Activated T-cell treated with anti-CD3 and anti-CD28 coated beads, Interleukin-2, amount 50 U/mL, for 4 hours (primary cell): ENCODE data around the gene DHRS9. TPM values are rescaled to one million over a fixed set of nuclear protein-coding genes. Genes with fewer than 3 reads are reported as not detected.
"Not testable (repeated sequence)": the region's sequence is repeated elsewhere in the genome, so short reads cannot be mapped to it uniquely, and the experiment has no call there.

Experiments
- ATAC-seq, 2 donors: fragments of 200-7000 bp; cut with Tn5 transposase; one replicate each; pipeline ENCODE4 v1.10.0; 2021
- DNase-seq: peaks from one replicate; pipeline ENCODE4 v3.0.0-alpha.2; 2020
- H3K27me3 Mint-ChIP-seq: one replicate; pipeline ENCODE4 v1.8.0; 2021; ENCODE audit warnings: low read depth, mixed read lengths
- H3K36me3 Mint-ChIP-seq: one replicate; pipeline ENCODE4 v1.8.0; 2022; ENCODE audit warnings: mixed read lengths; ENCODE audit not compliant: insufficient read depth
- H3K4me1 Mint-ChIP-seq: one replicate; pipeline ENCODE4 v1.8.0; 2021; ENCODE audit warnings: low read depth, mixed read lengths
- H3K4me3 Mint-ChIP-seq: one replicate; pipeline ENCODE4 v1.8.0; 2021; ENCODE audit warnings: mild to moderate bottlenecking, moderate library complexity, mixed read lengths
- H3K9me3 Mint-ChIP-seq: one replicate; pipeline ENCODE4 v1.8.0; 2021; ENCODE audit warnings: mixed read lengths
- total RNA-seq, 3 donors: library from RNA; stranded (reverse); gene quantifications; one replicate each; pipeline ENCODE4 v1.2.1, GENCODE V29; 2021

Gene DHRS9
- total RNA-seq, 3 donors from 2014 or later, result 3.6 to 4.6 (median 3.9) TPM

DNA sequence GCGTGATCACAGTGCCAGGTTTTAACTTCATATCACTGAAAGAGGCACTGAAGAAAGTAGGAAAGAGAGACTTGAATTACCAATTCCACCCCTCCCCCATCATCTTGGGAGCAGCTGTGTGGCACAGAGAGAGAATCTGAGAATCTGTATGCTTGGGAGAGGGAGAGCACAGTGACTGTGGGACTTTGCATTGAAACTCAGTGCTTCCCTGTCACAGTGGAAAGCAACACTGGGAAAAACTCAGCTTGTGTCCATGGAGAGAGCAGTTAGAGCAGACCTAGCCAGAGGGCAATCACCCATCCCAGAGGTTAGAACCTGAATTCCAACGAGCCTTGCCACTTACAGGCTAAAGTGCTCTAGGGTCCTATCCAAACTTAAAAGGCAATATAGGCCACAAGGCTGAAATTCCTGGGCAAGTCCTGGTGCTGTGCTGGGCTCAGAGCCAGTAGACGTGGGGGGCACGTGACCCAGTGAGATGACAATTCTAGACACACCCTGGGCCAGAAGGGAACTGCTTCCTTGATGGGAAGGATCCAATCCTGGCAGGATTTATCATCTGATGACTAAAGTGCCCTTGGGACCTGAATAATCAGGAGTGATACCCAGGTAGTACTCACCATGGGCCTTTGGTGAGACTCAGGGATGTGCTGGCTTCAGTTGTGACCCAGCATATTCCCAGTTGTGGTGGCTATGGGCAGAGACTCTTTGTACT, 22.8 kb upstream of the DHRS9 start:
- Mint-ChIP-seq H3K4me3 (no peak overlapping the region), H3K27me3 (peaks cover 2% of the 10 kb centered on the region), H3K36me3 (no peaks in the 10 kb centered on the region), H3K4me1 (no peaks in the 10 kb centered on the region), H3K9me3 (peaks cover 21% of the 10 kb centered on the region)
- DNase-seq, result no peak
- ATAC-seq, result no peak

DNA sequence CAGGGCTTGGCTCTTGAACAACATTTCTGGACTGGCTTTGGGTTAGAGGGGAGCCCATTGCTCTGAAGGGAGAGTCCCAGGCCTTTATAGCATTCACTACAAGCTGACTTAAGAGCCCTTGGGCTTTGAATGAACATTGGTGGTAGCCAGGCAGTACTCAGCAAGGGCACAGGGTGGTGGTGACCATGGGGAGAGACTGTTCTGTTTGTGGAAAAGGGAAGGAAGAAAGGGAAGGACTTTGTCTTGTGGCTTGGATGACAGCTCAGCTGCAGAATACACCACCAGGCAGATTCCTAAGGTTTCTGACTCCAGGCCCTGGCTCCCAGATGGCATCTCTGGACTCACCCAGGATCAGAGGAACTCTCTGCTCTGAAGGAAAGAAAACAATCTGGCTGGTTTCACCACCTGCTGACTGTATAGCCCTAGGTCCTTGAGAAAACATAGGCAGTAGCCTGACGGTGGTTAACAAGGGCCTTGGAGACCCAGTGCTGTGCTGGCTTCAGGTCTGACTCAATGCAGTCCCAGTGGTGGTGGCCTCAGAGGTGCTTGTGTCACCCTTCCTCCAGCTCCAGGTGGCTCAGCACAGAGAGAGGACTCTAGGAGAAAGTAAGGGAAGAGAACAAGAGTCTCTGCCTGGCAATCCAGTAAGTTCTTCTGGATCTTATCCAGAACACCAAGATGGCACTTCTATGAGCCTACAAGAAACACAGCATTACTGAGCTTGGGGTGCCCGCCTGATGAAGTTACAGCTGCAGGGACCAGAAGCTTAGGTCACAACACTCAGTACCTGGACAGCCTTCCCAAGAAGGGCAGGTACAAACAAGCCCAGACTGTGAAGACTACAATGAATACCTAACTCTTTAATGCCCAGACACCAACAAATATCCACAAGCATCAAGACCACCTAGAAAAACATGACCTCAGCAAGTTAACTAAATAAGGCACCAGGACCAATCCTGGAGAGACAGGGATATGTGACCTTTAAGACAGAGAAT, 21.8 kb upstream of the DHRS9 start:
- Mint-ChIP-seq H3K36me3 (no peaks in the 10 kb centered on the region), H3K4me3 (no peak overlapping the region), H3K4me1 (no peaks in the 10 kb centered on the region), H3K27me3 (peaks cover 2% of the 10 kb centered on the region), H3K9me3 (peaks cover 12% of the 10 kb centered on the region)
- no peak for DNase-seq
- no peak for ATAC-seq

DNA sequence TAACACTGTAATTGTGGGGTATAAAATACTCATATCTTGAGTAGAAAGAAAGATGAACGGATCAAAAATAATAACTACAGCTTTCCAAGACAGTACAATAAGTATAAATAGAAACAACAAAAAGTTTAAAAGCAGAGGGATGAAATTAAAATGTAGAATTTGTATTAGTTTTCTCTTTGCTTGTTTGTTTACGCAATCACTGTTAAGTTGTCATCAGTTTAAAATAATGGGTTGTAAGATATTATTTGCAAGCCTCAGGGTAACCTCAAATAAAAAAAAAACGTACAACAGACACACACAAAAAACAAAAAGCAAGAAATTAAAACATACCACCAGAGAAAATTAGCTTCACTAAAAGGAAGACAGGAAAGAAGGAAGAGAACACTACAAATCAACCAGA, 20.2 kb upstream of the DHRS9 start:
- no peaks in the 10 kb centered on the region for H3K36me3 Mint-ChIP-seq
- H3K4me3 Mint-ChIP-seq, result no peak overlapping the region
- H3K9me3 Mint-ChIP-seq, result peaks cover under 1% of the 10 kb centered on the region
- H3K27me3 Mint-ChIP-seq, result peaks cover 2% of the 10 kb centered on the region
- no peaks in the 10 kb centered on the region for H3K4me1 Mint-ChIP-seq
- ATAC-seq (no peak), DNase-seq (no peak)

DNA sequence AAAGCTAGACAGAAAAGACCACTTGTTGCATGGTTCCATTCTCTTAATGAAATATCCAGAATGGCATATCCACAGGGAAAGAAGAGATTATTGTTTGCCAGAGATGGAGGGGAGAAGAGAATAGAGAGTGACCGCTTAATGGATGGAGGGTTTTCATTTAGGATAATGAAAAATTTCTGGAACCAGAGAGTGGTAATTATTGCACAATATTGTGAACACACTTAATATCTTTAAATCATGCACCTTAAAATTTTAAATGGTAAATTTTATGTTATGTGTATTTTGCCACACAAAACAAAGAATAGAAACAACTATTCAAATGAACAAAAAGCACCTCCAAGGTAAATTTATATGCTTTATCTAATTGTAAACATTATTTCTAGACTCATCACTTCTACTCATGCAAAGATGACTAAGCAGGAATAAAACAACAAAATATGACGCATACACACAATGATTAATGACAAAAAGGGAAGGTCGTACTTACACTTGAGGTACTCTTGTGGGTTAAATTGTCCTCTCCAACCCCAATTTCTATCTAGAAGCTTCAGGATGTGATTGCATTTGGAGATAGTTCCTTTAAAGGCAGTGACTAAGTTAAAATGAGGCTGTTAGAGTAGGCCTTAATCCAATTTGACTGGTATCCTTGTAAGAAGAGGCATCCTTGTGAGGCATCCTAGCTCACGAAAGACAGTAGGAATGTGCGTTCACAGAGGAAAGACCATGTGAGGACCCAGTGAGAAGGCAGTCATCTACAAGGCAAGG, 18.7 kb upstream of the DHRS9 start:
- peaks cover 13% of the 10 kb centered on the region for H3K9me3 Mint-ChIP-seq
- H3K36me3 Mint-ChIP-seq, result peaks cover 2% of the 10 kb centered on the region
- ATAC-seq (no peak), DNase-seq (no peak)
- H3K4me3 Mint-ChIP-seq, result no peak overlapping the region
- H3K27me3 Mint-ChIP-seq, result no peaks in the 10 kb centered on the region
- H3K4me1 Mint-ChIP-seq, result no peaks in the 10 kb centered on the region

DNA sequence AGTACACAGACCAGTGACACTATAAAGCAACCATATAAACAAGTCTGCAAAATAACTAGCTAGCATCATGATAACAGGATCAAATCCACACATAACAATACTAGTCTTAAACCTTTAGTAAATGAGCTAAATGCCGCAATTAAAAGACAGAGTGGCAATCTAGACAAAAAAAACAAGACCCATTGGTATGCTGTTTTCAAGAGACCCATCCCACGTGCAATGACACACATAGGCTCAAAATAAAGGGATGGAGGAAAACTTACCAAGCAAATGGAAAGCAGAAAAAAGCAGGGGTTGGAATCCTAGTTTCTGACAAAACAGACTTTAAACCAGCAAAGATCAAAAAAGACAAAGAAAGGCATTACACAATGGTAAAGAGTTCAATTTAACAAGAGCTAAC, 14.8 kb upstream of the DHRS9 start:
- not testable (repeated sequence) for H3K27me3 Mint-ChIP-seq, H3K4me3 Mint-ChIP-seq, H3K4me1 Mint-ChIP-seq, H3K36me3 Mint-ChIP-seq, ATAC-seq, DNase-seq
- peaks cover 22% of the 10 kb centered on the region for H3K9me3 Mint-ChIP-seq

DNA sequence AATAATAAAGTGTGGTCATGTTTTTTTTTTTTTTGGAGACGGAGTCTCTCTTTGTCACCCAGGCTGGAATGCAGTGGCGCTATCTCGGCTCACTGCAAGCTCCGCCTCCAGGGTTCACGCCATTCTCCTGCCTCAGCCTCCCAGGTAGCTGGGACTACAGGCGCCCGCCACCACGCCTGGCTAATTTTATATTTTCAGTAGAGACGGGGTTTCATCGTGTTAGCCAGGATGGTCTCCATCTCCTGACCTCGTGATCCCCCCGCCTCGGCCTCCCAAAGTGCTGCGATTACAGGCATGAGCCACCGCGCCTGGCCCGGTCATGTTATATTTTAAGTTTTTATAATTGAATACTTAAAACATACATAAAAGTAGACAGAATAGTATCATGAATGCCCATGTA, 5.2 kb upstream of the DHRS9 start:
- not testable (repeated sequence) for H3K9me3 Mint-ChIP-seq, H3K36me3 Mint-ChIP-seq, H3K27me3 Mint-ChIP-seq, DNase-seq, H3K4me1 Mint-ChIP-seq, H3K4me3 Mint-ChIP-seq, ATAC-seq

DNA sequence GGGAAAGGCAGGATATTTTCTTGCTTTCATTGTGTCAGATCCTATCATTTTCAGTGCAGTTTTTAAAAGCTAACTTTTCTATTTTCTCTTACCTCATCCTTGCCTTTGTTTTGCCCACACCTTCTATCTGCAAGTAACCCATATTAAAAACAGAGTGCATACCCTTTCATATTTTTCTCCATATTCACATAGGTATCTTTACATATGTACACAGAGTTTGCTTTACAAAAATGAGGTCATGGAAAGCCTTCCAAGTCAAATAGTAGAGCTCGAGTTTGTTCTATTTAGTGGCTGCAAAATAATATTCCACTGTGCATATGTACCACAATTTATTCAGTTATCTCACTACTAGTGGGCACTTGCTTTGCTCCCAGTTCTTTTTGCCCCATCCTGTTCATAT, 3.9 kb upstream of the DHRS9 start:
- H3K36me3 Mint-ChIP-seq, result no peaks in the 10 kb centered on the region
- no peak overlapping the region for H3K4me3 Mint-ChIP-seq
- DNase-seq (no peak), ATAC-seq (no peak)
- H3K27me3 Mint-ChIP-seq, result no peaks in the 10 kb centered on the region
- H3K9me3 Mint-ChIP-seq, result no peaks in the 10 kb centered on the region
- peaks cover 2% of the 10 kb centered on the region for H3K4me1 Mint-ChIP-seq

DNA sequence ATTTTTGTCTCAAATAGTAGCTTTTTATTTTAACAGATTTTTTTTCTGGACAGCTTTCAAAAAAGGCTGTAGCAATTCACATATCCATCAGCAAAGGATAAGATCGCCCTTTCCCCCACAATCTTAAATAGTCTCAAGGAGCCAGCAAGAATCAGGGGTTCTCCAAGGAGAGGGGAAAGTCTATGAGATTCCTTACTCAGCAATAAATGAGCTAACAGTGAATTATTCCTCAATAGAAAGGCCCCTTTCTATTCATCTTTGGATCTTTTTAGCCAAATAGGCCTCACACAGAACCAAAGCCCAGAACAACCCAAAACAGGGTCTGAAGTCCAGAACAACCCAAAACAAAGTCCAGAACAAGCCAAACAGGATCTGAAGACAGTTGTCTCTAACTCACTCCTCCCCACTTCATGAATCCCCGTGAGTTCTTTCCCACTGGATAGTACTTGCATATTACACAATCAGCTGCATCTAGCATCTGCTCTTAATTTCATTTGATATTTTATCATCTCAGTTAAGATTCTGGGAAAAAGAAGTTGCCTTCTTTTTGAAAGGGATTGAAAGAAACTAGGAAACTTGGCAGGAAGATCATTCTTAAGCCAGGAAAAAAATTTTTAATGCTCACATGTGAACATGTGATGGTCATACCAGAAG, 3.4 kb upstream of the DHRS9 start:
- Mint-ChIP-seq H3K36me3 (no peaks in the 10 kb centered on the region), H3K9me3 (no peaks in the 10 kb centered on the region), H3K4me3 (no peak overlapping the region), H3K4me1 (peaks cover 2% of the 10 kb centered on the region), H3K27me3 (no peaks in the 10 kb centered on the region)
- DNase-seq (no peak), ATAC-seq (no peak)

DNA sequence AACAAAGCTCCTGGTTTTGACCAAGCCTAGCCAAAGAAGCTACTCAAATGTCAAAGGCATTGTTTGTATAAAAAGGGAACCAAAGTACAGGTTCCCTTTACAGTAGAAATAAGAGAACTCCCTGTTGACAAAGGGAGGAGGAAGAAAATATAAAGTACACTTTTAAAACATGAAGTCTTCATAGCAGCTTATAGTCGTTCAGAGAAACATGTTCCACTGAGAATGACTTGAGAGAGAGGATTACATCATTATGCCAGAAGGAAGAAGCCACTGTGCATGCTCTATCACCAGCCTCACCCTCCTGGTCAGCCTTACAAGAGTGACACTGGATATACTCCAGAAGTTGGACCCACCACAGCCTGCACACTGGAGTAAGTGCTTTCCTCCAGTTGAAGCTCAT, 2.5 kb upstream of the DHRS9 start:
- ATAC-seq, result no peak
- Mint-ChIP-seq H3K9me3 (no peaks in the 10 kb centered on the region), H3K36me3 (no peaks in the 10 kb centered on the region)

DNA sequence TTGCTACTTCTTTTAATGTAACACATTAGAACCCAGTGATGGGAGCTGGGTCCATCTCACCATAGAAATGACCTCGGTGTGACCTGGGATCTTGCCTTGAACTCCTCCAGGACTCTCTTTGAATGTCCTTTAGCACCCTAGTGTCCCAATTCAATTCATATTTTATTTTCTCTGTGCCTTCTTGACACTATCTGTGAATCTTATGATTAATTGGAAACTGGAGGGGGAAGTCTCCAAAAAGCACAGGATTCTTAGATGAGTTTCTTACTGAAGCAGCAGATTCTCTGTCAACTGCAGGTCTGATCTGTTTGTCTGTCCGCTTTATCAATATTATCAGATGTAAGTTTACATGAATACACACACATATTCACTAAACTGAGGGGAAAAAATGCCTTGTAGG, 470 bp downstream of the DHRS9 start:
- no peaks in the 10 kb centered on the region for H3K9me3 Mint-ChIP-seq
- peaks cover 23% of the 10 kb centered on the region for H3K4me1 Mint-ChIP-seq
- ATAC-seq (no peak), DNase-seq (no peak)
- H3K4me3 Mint-ChIP-seq, result peak overlapping the region; percentile 5
- no peaks in the 10 kb centered on the region for H3K36me3 Mint-ChIP-seq
- no peaks in the 10 kb centered on the region for H3K27me3 Mint-ChIP-seq

More for the DNA sequence above, 2.5 kb upstream of the DHRS9 start:
- peaks cover 2% of the 10 kb centered on the region for H3K4me1 Mint-ChIP-seq
- H3K4me3 Mint-ChIP-seq, result no peak overlapping the region
- no peak for DNase-seq
- H3K27me3 Mint-ChIP-seq, result no peaks in the 10 kb centered on the region

DNA sequence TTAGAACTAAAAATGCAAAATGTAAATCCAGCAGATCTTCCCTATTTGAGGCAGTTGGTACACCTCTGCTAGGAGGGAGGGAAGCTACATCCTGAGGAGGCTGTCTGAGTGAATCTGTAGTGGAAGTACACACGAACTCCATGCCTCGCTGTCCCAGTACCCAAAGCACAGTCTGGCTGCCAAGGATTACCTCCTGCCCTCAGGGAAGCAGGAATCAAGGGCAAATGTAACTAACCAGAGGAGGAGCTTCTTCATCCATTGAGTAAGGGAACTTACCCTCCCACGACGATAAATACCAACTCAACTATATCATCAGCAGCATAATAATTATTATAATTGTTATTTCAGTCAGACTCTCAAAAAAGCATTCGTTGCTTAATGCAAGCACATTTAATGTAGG, 2.1 kb downstream of the DHRS9 start:
- H3K27me3 Mint-ChIP-seq, result no peaks in the 10 kb centered on the region
- H3K4me3 Mint-ChIP-seq, result no peak overlapping the region
- ATAC-seq, result no peak

DNA sequence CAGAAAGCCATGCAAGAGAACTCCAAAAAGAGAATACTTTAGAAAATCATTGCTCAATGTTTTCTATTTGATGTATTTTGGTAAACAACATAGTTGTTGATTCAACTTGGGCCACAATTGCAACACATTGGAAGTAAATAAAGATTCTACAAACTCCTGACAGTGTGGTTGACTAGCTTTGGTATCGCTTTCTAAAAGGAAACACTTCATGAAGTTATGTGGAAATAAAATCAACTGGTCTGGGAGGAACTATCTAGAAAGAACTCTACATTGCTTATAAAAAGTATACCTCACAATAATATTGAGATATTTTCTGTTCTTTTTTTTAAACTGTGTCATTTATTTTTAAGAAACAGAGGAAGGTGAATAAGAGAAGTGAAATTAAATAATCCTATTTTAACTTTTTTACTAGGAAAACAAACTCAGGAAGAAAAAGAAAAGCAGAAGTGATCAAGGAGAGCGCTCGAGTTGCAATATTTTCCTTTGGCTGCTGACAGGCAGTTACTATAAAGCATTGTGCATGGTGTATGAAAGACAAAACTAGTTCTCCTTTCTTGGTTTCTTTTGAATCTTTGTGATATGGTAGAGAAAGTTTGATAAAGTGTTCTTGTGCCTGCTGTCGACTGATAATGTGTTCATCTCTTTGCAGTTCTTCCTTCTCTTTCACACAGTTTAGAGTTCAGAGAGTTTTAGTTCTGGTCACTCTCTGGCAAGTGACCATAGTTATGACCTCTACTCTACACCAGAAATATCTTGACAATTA, 3.0 kb downstream of the DHRS9 start:
- Mint-ChIP-seq H3K36me3 (no peaks in the 10 kb centered on the region), H3K9me3 (no peaks in the 10 kb centered on the region), H3K4me1 (peaks cover 23% of the 10 kb centered on the region), H3K27me3 (no peaks in the 10 kb centered on the region), H3K4me3 (no peak overlapping the region)
- DNase-seq, result no peak
- no peak for ATAC-seq

More for the DNA sequence above, 2.1 kb downstream of the DHRS9 start:
- Mint-ChIP-seq H3K36me3 (no peaks in the 10 kb centered on the region), H3K9me3 (no peaks in the 10 kb centered on the region), H3K4me1 (peaks cover 23% of the 10 kb centered on the region)
- no peak for DNase-seq

DNA sequence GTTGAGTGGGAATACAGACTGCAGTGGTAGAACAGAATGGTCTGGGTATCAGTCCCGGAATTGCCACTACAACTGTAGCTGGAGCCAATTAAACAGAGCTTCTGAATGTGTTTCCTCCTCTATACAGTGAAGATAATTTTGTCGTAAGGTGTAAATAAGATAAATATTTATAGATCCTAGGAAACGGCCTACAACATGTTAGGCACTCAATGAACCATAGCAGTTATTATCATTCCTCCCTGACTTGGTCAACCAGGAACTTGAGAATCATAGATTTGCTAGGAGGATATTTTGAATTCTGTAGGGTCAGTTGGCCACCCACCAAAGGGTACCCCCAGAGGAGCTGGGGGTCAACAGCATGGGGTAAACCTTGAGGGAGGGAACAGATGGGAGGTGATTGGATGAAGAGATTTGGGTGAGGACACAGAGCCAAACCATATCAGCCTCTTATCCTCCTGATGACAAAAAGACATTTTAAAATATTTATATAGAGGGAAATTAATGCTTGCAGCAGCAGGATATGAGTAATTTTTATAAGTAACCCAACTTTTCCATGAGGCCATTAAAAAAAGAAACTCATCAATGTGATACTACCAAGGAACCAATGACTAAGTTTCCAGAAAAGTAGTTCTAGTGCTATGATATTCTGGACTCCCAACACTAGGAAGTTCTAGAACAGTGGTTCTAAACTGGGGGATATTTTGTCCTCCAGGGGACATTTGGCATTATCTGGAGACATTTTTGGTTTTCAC, 4.0 kb downstream of the DHRS9 start:
- Mint-ChIP-seq H3K9me3 (no peaks in the 10 kb centered on the region), H3K27me3 (no peaks in the 10 kb centered on the region), H3K4me3 (no peak overlapping the region), H3K36me3 (no peaks in the 10 kb centered on the region), H3K4me1 (peaks cover 23% of the 10 kb centered on the region)
- ATAC-seq (peak; percentile 30 to 33), DNase-seq (no peak)
